ENCODE data around the gene NFATC2. TPM values are rescaled to one million over a fixed set of nuclear protein-coding genes. Genes with fewer than 3 reads are reported as not detected.
A peak's percentile ranks its signal among the peaks of the same experiment; 100 is the strongest.

Gene NFATC2
- total and polyA plus RNA-seq, 8 donors, result 5.3 to 12.3 (median 8.5) TPM

DNA sequence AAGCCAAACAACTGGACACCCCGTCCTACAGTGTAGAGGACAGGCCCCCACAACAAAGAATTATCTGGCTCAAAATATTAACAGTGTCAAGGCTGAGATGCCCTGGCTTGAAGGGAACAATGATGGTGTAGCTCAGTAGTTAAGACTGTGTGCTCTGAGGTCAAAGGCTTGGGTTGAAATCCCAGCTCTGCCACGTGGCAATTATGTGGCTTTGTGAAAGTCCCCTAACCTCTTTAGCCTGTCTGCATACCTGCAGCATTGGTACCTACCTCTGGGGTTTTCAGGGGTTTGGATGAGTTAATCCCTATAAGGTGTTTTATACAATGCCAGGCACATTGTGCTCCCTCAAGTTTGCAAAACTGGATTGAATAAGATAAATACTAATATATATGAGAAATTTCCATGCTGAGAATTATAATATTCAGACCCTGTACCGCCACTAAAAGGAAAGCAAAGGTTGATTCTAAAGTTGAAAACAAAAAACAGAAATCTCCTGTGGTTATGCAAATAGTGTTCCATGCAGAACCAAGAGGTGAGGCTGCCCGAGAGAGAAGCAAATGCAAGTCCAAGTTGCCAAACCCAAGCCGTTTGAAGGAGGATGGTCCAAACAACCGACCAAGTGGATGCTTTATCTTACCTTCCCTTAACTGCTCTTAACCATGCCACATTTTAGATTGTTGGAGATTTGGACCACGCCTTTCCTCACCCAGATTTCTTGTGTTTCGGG is 199.8 kb downstream of the NFATC2 start:
- Histone ChIP-seq H3K27ac (no peak overlapping the region), H3K9me3 (peaks cover 0 to 4% of the 10 kb centered on the region in 2 donors), H3K4me3 (no peak overlapping the region), H3K4me1 (no peaks in the 10 kb centered on the region), H3K36me3 (no peaks in the 10 kb centered on the region), H3K27me3 (no peaks in the 10 kb centered on the region)
- DNase-seq, result peak in 1 of 4 donors; percentile 2
- no peak for ATAC-seq
- TF ChIP-seq, protein P1, sequence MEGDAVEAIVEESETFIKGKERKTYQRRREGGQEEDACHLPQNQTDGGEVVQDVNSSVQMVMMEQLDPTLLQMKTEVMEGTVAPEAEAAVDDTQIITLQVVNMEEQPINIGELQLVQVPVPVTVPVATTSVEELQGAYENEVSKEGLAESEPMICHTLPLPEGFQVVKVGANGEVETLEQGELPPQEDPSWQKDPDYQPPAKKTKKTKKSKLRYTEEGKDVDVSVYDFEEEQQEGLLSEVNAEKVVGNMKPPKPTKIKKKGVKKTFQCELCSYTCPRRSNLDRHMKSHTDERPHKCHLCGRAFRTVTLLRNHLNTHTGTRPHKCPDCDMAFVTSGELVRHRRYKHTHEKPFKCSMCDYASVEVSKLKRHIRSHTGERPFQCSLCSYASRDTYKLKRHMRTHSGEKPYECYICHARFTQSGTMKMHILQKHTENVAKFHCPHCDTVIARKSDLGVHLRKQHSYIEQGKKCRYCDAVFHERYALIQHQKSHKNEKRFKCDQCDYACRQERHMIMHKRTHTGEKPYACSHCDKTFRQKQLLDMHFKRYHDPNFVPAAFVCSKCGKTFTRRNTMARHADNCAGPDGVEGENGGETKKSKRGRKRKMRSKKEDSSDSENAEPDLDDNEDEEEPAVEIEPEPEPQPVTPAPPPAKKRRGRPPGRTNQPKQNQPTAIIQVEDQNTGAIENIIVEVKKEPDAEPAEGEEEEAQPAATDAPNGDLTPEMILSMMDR (IDR thresholded peaks at IDR 0.05), result no peak
- intact Hi-C loops (cut with DNase I), result no loop called here

DNA sequence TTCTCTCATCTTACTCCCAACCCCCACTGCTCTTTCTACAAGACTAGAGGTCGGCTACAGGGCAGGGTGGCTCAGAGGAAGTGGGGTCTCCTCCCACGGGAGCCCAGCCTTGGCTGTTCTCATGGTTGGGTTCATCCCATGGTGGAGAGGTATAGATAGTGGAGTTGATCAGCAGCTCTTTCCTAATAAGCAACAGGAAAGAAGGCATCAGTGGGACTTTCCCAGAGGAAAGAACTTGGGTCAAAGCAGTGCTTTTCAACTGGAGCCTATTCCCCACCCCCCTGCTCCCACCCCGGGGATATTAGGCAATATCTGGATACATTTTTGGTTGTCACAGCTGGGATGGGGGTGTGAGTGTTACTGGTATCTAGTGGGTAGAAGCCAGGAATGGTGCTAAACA is 200.9 kb downstream of the NFATC2 start:
- Histone ChIP-seq H3K27me3 (no peaks in the 10 kb centered on the region), H3K4me3 (no peak overlapping the region), H3K36me3 (no peaks in the 10 kb centered on the region), H3K27ac (no peak overlapping the region), H3K4me1 (no peaks in the 10 kb centered on the region), H3K9me3 (peaks cover 0 to 4% of the 10 kb centered on the region in 2 donors)
- TF ChIP-seq, protein P1 (IDR thresholded peaks at IDR 0.05), result no peak
- DNase-seq (peak in 1 of 4 donors; percentile 6), ATAC-seq (peak; percentile 33)
- intact Hi-C loops (cut with DNase I), result no loop called here

DNA sequence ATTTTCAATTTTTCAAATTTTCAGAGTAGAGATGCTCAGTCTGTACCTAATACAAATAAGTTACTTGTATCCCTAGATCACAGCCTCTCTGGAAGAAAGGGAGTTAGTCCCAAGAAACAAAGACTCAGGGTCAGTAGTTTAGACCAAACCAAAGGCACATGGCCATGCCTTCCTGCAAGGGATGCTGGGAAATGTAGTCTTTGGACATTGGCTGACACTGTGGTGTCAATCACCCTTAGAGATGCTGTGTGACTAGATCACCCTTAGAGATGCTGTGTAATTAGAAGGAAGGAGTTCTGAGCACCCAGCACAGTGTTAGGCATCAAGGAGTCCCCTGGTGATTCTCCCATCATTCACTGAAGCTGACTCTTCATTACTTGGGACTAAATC is 202.1 kb downstream of the NFATC2 start:
- intact Hi-C loops (cut with DNase I), result no loop called here
- TF ChIP-seq, protein P1 (IDR thresholded peaks at IDR 0.05), result no peak
- no peak for DNase-seq
- no peak overlapping the region for H3K4me3 ChIP-seq
- H3K4me1 ChIP-seq, result no peaks in the 10 kb centered on the region
- H3K27ac ChIP-seq, result no peak overlapping the region
- H3K36me3 ChIP-seq, result no peaks in the 10 kb centered on the region
- peaks cover 0 to 4% of the 10 kb centered on the region in 2 donors for H3K9me3 ChIP-seq
- H3K27me3 ChIP-seq, result no peaks in the 10 kb centered on the region
- no peak for ATAC-seq

DNA sequence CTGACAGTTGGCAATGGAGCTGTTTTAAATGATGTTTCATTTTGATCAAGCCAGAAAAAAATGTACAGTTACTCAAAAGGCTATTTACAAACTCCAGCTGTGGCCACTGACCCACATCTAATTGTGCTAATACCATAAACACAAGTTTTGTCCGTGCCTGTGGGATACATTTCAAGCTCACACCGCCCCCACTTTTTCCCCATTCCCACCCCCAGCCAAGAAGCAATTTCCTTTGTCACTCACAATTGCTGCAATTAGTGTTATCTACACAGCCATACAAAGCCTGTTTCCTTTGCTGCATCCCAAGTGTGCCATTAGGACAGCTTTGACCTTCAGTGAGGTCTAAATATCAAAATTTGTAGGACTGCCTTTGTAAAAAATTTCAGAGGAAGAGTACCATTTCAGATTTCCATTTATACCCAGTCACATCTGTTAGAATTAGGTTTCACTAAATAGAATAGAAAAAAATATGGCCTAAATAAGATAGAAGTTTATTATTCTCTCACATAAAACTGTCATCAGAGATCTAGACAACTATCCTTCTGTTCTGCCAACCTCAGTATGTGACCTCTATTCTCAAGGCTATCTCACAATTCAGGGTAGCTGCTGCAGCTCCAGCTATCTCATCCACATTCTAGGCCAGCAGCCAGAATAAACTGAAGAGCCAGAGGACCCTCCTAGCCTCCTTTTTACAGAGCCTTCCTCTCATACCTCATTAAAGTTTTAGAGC is 202.6 kb downstream of the NFATC2 start:
- H3K27me3 ChIP-seq, result no peaks in the 10 kb centered on the region
- no peaks in the 10 kb centered on the region for H3K36me3 ChIP-seq
- H3K9me3 ChIP-seq, result peaks cover 0 to 4% of the 10 kb centered on the region in 2 donors
- no peak for DNase-seq
- intact Hi-C loops (cut with DNase I), result no loop called here
- H3K4me1 ChIP-seq, result no peaks in the 10 kb centered on the region
- no peak overlapping the region for H3K27ac ChIP-seq
- no peak for ATAC-seq
- TF ChIP-seq, protein P1 (IDR thresholded peaks at IDR 0.05), result no peak
- no peak overlapping the region for H3K4me3 ChIP-seq

DNA sequence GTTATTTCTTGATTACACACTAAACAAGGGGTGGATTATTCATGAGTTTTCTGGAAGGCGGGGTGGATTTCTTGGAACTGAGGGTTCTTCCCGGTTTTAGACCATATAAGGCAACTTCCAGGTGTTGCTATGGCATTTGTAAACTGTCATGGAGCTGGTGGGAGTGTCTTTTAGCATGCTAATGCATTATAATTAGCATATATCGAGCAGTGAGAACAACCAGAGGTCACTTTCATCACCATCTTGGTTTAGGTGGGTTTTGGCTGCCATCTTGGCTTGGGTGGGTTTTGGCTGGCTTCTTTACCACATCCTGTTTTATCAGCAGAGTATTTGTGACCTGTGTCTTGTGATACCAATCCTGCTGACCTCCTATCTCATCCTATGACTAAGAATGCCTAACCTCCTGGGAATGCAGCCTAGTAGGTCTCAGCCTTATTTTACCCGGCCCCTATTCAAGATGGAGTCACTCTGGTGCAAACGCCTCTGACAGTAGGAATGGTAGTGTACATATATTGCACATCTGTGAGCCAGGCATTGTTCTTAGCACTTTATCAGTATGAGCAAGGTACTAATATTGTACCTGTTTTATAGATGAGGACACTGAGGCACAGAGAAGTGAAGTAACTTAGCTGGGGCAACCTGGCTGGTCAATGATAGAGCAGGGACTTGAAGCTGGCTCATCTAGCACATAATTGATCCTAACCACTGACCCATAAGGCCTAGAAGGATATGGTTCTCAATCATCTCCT is 203.7 kb downstream of the NFATC2 start:
- Histone ChIP-seq H3K9me3 (peaks cover 0 to 3% of the 10 kb centered on the region in 2 donors), H3K4me3 (no peak overlapping the region), H3K4me1 (no peaks in the 10 kb centered on the region), H3K27me3 (no peaks in the 10 kb centered on the region), H3K36me3 (no peaks in the 10 kb centered on the region), H3K27ac (no peak overlapping the region)
- intact Hi-C loops (cut with DNase I), result no loop called here
- ATAC-seq (no peak), DNase-seq (no peak)
- TF ChIP-seq, protein P1 (IDR thresholded peaks at IDR 0.05), result no peak

All from left lung (tissue), 10 donors.